OCI-LY7 (cell line): ENCODE measurements around the gene PRKAR2A. TPM values are rescaled to one million over a fixed set of nuclear protein-coding genes. Genes with fewer than 3 reads are reported as not detected.
"Not testable (repeated sequence)": the region's sequence is repeated elsewhere in the genome, so short reads cannot be mapped to it uniquely, and the experiment has no call there.

Experiments used
- BruUV-seq: library from RNA; stranded (reverse); fragments of 400-500 nt; replicated peaks from 2 replicates; lab custom pipeline; 2021; lab: Mats Ljungman, UMichigan
- CTCF ChIA-PET: fragments of 300-600 bp; sonication (Branson Sonifier 250); formaldehyde crosslinking; loops from one replicate; lab custom pipeline; 2022; ENCODE audit warnings: antibody characterized with exemption; ENCODE audit not compliant: unreplicated experiment; lab: Charles Lee
- POLR2A ChIA-PET: fragments of 300-600 bp; sonication (Branson Sonifier 250); formaldehyde crosslinking; loops from one replicate; lab custom pipeline; 2022; ENCODE audit warnings: antibody characterized with exemption; lab: Charles Lee
- DNase-seq: peaks from one replicate; pipeline ENCODE4 v3.0.0-alpha.2; 2015; ENCODE audit warnings: low spot score
- H2AFZ ChIP-seq: fragments of 200-600 bp; sonication (generic), shearing (Covaris generic); 2 replicates; pipeline ENCODE4 v1.6.1; 2014; ENCODE audit warnings: mild to moderate bottlenecking, antibody characterized with exemption, low read length, moderate library complexity
- H3K27ac ChIP-seq: fragments of 200-600 bp; sonication (generic); 2 replicates; pipeline ENCODE4 v1.5.1; 2014; ENCODE audit warnings: mixed run types, low read depth, mild to moderate bottlenecking, moderate library complexity, low read length, inconsistent platforms; ENCODE audit not compliant: poor library complexity, severe bottlenecking
- H3K36me3 ChIP-seq: fragments of 200-600 bp; sonication (generic); 2 replicates; pipeline ENCODE4 v1.6.1; 2014; ENCODE audit warnings: mild to moderate bottlenecking, antibody characterized with exemption, low read length, moderate library complexity, mixed read lengths; ENCODE audit not compliant: insufficient read depth
- H3K4me1 ChIP-seq: fragments of 200-600 bp; sonication (generic); 2 replicates; pipeline ENCODE4 v1.5.1; 2014; ENCODE audit warnings: mild to moderate bottlenecking, low read length; ENCODE audit not compliant: insufficient read depth, poor library complexity, severe bottlenecking
- H3K4me2 ChIP-seq: fragments of 200-600 bp; sonication (generic); 2 replicates; pipeline ENCODE4 v1.6.1; 2014; ENCODE audit warnings: mild to moderate bottlenecking, low read length
- H3K4me3 ChIP-seq: fragments of 200-600 bp; sonication (generic); 2 replicates; pipeline ENCODE4 v1.5.1; 2014; ENCODE audit warnings: mild to moderate bottlenecking, low read depth, low read length; ENCODE audit not compliant: poor library complexity, severe bottlenecking
- H3K79me2 ChIP-seq: fragments of 200-600 bp; sonication (generic); 2 replicates; pipeline ENCODE4 v1.6.1; 2016; ENCODE audit warnings: low read depth, mild to moderate bottlenecking, low read length, moderate library complexity, mixed read lengths; ENCODE audit not compliant: insufficient read depth
- H3K9me2 ChIP-seq: fragments of 200-600 bp; sonication (generic); 2 replicates; pipeline ENCODE4 v1.6.1; 2016; ENCODE audit warnings: mild to moderate bottlenecking, low read length, mixed read lengths; ENCODE audit not compliant: insufficient read depth
- H3K9me3 ChIP-seq: fragments of 200-600 bp; sonication (generic); 2 replicates; pipeline ENCODE4 v1.6.1; 2014; ENCODE audit warnings: mild to moderate bottlenecking, mixed run types, low read length, mixed read lengths
- H4K20me1 ChIP-seq: fragments of 200-600 bp; sonication (generic); 2 replicates; pipeline ENCODE4 v1.6.1; 2014; ENCODE audit warnings: mild to moderate bottlenecking, antibody characterized with exemption, low read length, moderate library complexity, mixed read lengths; ENCODE audit not compliant: insufficient read depth
- CTCF ChIP-seq: fragments of 200-600 bp; sonication (generic); conservative IDR thresholded peaks from 2 replicates; pipeline ENCODE4 v1.5.1; 2014; ENCODE audit warnings: mild to moderate bottlenecking, antibody characterized with exemption, low read length, moderate library complexity, mixed read lengths
- EZH2phosphoT487 ChIP-seq: fragments of 200-600 bp; sonication (generic); IDR thresholded peaks from 2 replicates; pipeline ENCODE4 v1.6.1; 2018; ENCODE audit warnings: low read depth, borderline replicate concordance, mild to moderate bottlenecking, mixed run types, antibody characterized with exemption, low read length, moderate library complexity, mixed read lengths
- intact Hi-C: fragments of 100-400 bp; cut with micrococcal nuclease; formaldehyde crosslinking; loops from one replicate; pipeline ENCODE4 v1.10.0; 2022; ENCODE audit not compliant: unreplicated experiment
- total RNA-seq, 2 experiments: library from RNA; depleted of rRNA in 1 of 2; stranded (reverse); fragments of >200 nt in 1 of 2; shearing (Covaris generic) in 1 of 2; gene quantifications; 2 replicates each; pipeline ENCODE4 v1.2.3, GENCODE V29; 2014 to 2022

PRKAR2A gene
- total RNA-seq, 2 experiments from 2014 or later = 16.0 to 22.4 TPM

- Histone ChIP-seq H3K27ac (no peak overlapping the region), H3K79me2 (no peaks in the 10 kb centered on the region), H4K20me1 (no peaks in the 10 kb centered on the region), H3K9me3 (no peaks in the 10 kb centered on the region), H3K9me2 (no peaks in the 10 kb centered on the region), H2AFZ (no peak overlapping the region), H3K36me3 (no peaks in the 10 kb centered on the region), H3K4me2 (no peak overlapping the region), H3K4me3 (no peak overlapping the region), H3K4me1 (no peaks in the 10 kb centered on the region)
- ChIA-PET POLR2A (interaction anchor here (0.5 to 1.3 kb wide), 8 partner anchors 14 to 196 kb away, joined by 3 to 6 read pairs (median 4); partner anchors contain the start of gene PRKAR2A), CTCF (no interaction called here)
- intact Hi-C loops = no loop called here
- no TSS peak for BruUV-seq
- no peak for DNase-seq
- no peak for TF ChIP-seq CTCF
- TF ChIP-seq EZH2phosphoT487 = no peak
Measured at GRCh38 chr3:48832684-48833083, 15.0 kb downstream of the PRKAR2A start.

GRCh38 chr3:48830715-48831114 is 17.0 kb downstream of the PRKAR2A start:
- ChIA-PET CTCF (no interaction called here), POLR2A (interaction anchor here (0.8 kb wide), 1 partner anchor 9 kb away, joined by 4 read pairs; no protein-coding TSS in a partner anchor)
- BruUV-seq = no TSS peak

GRCh38 chr3:48829525-48829924 is 18.1 kb downstream of the PRKAR2A start:
- H3K4me1 ChIP-seq, H3K27ac ChIP-seq, intact Hi-C loops, H3K4me2 ChIP-seq, BruUV-seq, H3K9me3 ChIP-seq, H3K79me2 ChIP-seq, DNase-seq, H2AFZ ChIP-seq, H3K9me2 ChIP-seq, H3K36me3 ChIP-seq, POLR2A ChIA-PET, CTCF ChIA-PET, H4K20me1 ChIP-seq, H3K4me3 ChIP-seq: not testable (repeated sequence)

More at GRCh38 chr3:48830715-48831114, 17.0 kb downstream of the PRKAR2A start:
- no peak for TF ChIP-seq CTCF
- TF ChIP-seq EZH2phosphoT487 = no peak
- H3K27ac ChIP-seq = no peak overlapping the region
- H3K4me1 ChIP-seq = peaks cover 3% of the 10 kb centered on the region
- DNase-seq = no peak
- intact Hi-C loops = no loop called here
- H3K36me3 ChIP-seq = no peaks in the 10 kb centered on the region
- no peak overlapping the region for H3K4me2 ChIP-seq
- no peaks in the 10 kb centered on the region for H3K9me3 ChIP-seq
- H4K20me1 ChIP-seq = no peaks in the 10 kb centered on the region
- no peaks in the 10 kb centered on the region for H3K79me2 ChIP-seq
- no peak overlapping the region for H3K4me3 ChIP-seq
- H2AFZ ChIP-seq = no peak overlapping the region
- no peaks in the 10 kb centered on the region for H3K9me2 ChIP-seq

GRCh38 chr3:48827874-48828273 is 19.8 kb downstream of the PRKAR2A start:
- DNase-seq, H3K4me3 ChIP-seq, intact Hi-C loops, H3K36me3 ChIP-seq, H3K4me2 ChIP-seq, H3K4me1 ChIP-seq, H2AFZ ChIP-seq, H3K27ac ChIP-seq, H3K9me2 ChIP-seq, H4K20me1 ChIP-seq, H3K9me3 ChIP-seq, H3K79me2 ChIP-seq, CTCF ChIA-PET, BruUV-seq: not testable (repeated sequence)
- POLR2A ChIA-PET = interaction anchor here (0.7 kb wide), 1 partner anchor 108 kb away, joined by 5 read pairs; no protein-coding TSS in a partner anchor
